Measurements from ENCODE around the gene KIF18B. TPM values are rescaled to one million over a fixed set of nuclear protein-coding genes. Genes with fewer than 3 reads are reported as not detected.
A peak's percentile ranks its signal among the peaks of the same experiment; 100 is the strongest.

The KIF18B gene
- total RNA-seq, 1 experiment from 2014 or later: 17.9 TPM

DNA sequence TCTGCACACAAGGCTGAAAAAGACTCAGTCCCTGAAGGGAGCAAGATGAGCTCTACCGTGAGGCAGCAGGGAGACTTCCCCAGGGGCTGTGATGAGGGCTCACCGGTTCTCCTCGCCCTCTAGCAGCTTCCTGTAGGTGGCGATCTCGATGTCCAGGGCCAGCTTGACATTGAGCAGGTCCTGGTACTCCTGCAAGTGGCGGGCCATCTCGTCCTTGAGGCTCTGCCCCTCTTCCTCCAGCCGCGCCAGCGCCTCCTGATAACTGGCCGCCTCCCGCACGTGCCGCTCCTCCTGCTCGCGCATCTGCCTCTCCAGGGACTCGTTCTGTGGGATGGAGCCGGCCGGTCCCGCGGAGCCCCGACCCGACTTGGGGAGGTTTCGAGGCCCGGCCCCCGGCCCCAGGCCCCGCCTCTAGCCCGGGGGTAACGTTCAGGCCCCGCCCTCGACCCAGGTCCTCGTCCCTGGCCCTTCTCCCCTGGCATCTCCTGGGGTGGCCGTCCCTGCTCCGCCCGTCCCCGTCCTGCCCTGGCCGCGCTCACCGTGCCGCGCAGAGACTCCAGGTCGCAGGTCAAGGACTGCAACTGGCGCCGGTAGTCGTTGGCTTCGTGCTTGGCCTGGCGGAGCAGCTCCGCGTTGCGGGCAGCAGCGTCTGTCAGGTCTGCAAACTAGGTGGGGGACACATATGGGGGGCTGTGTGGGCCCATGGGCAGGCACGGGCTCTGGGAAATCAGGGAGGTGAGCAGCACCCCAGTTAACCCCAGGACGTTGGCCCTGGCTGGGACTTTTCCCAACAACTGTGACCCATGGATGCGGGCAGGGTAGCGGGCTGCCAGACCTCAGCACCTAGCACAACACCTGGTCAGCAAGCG is 36.2 kb downstream of the KIF18B start:
- H3K36me3 ChIP-seq (replicated peaks; ENCODE audit: control insufficient read depth, insufficient read depth, low read length): no peaks in the 10 kb centered on the region
- peak; percentile 96 for DNase-seq
- peak overlapping the region; percentile 45 for H3K4me3 ChIP-seq (ENCODE audit: insufficient read depth, low read depth, low read length)
- H3K27me3 ChIP-seq (ENCODE audit: control insufficient read depth, insufficient read depth, low read length): peaks cover 11% of the 10 kb centered on the region

GRCh38 chr17:44910231-44911106 is 37.1 kb downstream of the KIF18B start:
- Histone ChIP-seq H3K27me3 (ENCODE audit: control insufficient read depth, insufficient read depth, low read length) (peaks cover 11% of the 10 kb centered on the region), H3K36me3 (replicated peaks; ENCODE audit: control insufficient read depth, insufficient read depth, low read length) (no peaks in the 10 kb centered on the region), H3K4me3 (ENCODE audit: insufficient read depth, low read depth, low read length) (no peak overlapping the region; the same call in 1 of the 2 replicates)
- DNase-seq: peak; percentile 30

DNA sequence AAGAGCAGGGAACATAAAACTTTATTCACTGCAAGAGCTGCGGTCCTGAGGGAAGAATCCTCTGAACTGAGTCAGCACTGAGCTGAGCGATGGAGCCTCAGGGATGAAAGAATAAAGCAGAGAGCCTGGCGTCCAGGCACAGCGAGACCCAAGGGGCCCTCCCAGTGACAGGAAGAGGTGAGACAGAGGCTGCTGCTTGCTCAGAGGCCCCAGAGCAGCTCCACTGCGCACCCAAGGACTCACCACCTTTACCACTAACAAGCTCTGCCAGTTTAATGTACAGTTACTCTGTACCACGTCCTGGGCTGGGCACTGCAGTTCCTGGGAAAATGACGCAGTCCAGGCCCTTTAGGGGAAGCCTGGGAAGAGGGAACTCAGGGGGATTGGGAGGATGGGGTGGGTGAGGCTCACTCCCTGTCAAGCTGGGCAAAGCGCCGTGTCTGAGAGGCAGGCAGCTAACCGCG is 37.9 kb downstream of the KIF18B start:
- Histone ChIP-seq H3K36me3 (replicated peaks; ENCODE audit: control insufficient read depth, insufficient read depth, low read length) (no peaks in the 10 kb centered on the region), H3K27me3 (ENCODE audit: control insufficient read depth, insufficient read depth, low read length) (peaks cover 11% of the 10 kb centered on the region), H3K4me3 (ENCODE audit: insufficient read depth, low read depth, low read length) (no peak overlapping the region)
- DNase-seq: peak; percentile 35

DNA sequence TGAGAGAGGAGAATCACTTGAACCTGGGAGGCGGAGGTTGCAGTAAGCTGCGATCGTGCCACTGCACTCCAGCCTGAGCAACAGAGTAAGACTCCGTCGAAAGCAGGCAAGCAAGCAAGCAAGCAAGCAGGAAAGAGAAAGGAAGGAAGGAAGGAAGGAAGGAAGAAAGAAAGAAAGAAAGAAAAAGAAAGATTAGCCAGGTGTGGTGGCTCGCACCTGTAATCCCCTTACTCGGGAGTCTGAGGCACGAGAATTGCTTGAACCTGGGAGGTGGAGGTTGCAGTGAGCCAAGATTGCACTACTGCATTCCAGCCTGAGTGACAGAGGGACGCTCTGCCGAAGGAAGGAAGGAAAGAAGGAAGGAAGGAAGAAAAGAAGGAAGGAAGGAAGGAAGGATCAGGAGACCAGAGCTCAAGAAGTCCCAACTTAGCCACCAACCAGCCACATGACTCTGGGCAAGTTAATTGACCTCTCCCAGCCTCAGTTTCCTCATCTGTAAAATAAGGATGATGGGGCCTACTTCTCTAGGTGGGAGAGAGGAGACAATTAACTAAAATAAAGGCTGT is 38.7 kb downstream of the KIF18B start:
- H3K4me3 ChIP-seq (ENCODE audit: insufficient read depth, low read depth, low read length): no peak overlapping the region
- H3K36me3 ChIP-seq (replicated peaks; ENCODE audit: control insufficient read depth, insufficient read depth, low read length): no peaks in the 10 kb centered on the region
- H3K27me3 ChIP-seq (ENCODE audit: control insufficient read depth, insufficient read depth, low read length): peaks cover 11% of the 10 kb centered on the region
- DNase-seq: no peak

GRCh38 chr17:44907729-44908470 is 39.7 kb downstream of the KIF18B start:
- Histone ChIP-seq H3K36me3 (replicated peaks; ENCODE audit: control insufficient read depth, insufficient read depth, low read length) (no peaks in the 10 kb centered on the region), H3K27me3 (ENCODE audit: control insufficient read depth, insufficient read depth, low read length) (peaks cover 6% of the 10 kb centered on the region), H3K4me3 (ENCODE audit: insufficient read depth, low read depth, low read length) (no peak overlapping the region)
- DNase-seq: peak; percentile 27

DNA sequence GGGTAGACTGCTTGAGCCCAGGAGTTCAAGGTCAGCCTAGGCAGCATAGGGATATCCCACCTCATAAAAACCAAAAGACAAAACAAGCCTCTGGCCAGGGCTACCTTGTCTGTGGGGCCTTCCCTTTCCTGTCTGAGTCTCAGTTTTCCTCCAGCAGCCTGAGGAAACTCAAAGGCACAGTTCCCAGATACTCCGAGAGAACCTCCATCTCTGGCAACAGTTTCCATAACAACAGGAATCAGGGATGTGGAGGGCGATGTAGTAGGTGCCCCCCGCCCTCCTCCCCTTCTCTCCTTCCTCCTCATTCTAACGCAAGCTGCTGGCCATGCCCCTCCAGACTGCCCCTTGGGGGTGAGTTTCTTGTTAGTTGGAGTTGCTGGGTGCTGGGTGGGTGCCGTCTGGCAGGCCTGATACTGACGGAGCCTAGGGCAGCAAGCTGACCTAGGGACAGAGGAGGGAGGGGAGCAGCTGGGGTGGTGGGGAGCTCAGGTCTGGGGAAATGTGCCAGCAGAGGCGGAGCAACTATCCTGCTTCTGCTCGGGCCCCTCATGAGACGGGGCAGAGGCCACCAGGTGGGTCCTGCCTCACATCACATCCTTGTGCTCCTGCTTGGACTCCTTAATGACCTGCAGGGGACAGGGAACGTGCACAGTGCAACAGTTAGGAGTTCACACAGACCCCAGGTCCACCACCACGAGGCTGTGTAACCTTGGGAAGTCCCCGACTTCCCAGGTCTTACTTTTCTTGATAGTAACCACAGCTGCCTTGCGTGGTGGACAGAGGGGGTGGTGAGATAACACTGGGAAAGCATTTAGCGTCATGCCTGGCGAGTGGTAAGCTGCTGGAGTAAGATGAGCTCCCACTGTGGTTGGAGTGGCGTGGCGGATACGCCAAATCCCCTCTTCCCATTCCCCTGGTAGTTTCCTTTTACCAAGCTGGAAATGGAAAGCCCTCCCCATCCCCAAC is 40.5 kb downstream of the KIF18B start:
- H3K36me3 ChIP-seq (replicated peaks; ENCODE audit: control insufficient read depth, insufficient read depth, low read length): no peaks in the 10 kb centered on the region
- H3K4me3 ChIP-seq (ENCODE audit: insufficient read depth, low read depth, low read length): no peak overlapping the region
- DNase-seq: peak; percentile 36
- H3K27me3 ChIP-seq (ENCODE audit: control insufficient read depth, insufficient read depth, low read length): peaks cover 6% of the 10 kb centered on the region

- H3K36me3 ChIP-seq (replicated peaks; ENCODE audit: control insufficient read depth, insufficient read depth, low read length): no peaks in the 10 kb centered on the region
- H3K27me3 ChIP-seq (ENCODE audit: control insufficient read depth, insufficient read depth, low read length): no peaks in the 10 kb centered on the region
- DNase-seq: peak; percentile 30
- H3K4me3 ChIP-seq (ENCODE audit: insufficient read depth, low read depth, low read length): no peak overlapping the region
Measured at GRCh38 chr17:44906010-44906646, 41.4 kb downstream of the KIF18B start.

DNA sequence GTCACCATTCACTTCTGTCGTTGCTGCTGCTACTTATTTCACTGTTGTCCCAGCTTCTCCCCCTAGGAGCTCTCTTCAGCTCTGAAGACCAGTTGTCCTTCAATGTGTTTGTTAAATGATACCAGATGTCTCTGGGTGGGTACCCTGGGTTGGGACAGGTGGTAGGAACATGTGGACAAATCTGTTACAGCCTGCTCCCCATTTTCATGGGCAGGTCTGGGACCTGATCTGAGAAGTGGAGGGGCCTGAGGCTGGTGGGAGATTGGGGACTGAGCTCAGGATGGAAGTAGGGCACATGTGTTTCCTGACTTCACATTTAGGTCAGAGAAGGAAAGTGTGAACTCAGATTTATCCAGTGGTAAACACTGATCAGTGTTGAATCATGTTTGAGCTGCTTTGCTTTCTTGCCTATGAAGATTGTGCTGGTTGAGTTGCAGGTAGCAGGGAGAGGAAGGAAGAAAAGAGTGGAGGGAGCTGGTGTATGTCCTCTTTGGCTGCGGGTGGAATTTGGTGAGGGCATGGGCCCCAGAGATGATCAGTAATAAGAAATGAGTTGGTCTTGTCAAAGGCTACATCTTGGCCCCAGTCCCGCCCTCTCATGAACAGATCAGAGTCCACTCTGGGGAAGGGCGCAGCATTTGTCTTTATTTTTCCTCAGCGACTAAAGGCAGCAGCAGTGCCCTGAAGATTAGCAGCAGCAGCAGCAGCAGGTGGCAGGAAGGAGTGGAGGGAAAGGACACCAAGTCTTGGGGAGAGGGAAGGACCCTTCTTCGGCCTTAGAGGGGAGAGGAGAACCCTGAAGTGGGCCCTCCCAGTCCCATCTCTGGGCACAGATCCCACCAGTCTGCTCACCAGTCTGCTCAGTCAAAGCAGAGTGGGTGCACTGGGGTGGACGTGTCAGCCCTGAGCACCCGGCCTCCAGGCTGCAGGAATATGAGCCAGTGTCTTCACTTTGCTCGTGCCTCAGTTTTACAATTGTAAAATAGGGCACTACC is 42.3 kb downstream of the KIF18B start:
- H3K4me3 ChIP-seq (ENCODE audit: insufficient read depth, low read depth, low read length): no peak overlapping the region
- H3K27me3 ChIP-seq (ENCODE audit: control insufficient read depth, insufficient read depth, low read length): no peaks in the 10 kb centered on the region
- no peaks in the 10 kb centered on the region for H3K36me3 ChIP-seq (replicated peaks; ENCODE audit: control insufficient read depth, insufficient read depth, low read length)
- no peak for DNase-seq

DNA sequence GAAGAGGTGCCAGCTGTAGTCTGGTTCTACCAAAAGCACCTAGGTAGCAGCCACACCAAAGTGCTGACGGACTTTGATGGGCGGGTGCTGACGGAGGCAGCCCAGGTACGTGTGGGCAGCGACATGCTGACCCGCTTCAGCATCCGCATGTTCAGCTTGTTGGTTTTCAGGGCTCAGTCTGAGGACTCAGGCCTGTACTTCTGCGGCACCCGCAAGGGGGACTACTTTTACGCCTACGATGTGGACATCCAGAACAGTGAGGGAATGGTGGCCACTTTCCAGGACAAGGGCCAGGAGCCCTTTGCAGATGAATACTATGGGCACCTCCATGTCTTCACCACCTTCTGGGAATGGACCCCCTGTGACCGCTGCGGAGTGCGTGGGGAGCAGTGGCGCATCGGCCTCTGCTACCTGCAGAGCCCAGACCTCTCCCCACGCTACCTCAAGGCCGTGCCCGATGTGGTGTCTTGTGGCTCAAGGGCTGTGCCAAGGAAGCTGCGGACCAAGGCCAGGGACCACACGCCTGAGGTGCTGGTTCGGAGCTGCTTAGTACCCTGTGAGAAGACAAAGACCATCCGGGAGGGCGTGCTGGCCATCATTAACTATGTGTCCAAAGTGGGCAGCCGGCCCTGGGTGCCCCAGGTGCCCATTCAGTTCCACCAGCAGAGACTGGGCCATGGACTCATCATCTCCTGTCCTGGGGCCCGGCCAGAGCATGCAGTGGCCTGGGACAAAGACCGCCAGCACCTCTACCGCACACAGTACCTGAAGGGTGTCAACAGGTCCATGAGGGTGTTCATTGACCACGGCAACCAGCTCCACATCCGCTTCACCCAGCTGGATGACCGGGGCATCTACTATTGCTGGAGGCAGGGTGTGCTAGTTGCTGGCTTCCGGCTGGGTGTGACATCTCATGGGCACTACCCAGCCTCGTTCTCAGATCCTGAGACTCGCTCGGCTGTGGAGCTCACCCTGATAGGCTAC is 43.3 kb downstream of the KIF18B start:
- Histone ChIP-seq H3K27me3 (ENCODE audit: control insufficient read depth, insufficient read depth, low read length) (no peaks in the 10 kb centered on the region), H3K4me3 (ENCODE audit: insufficient read depth, low read depth, low read length) (no peak overlapping the region), H3K36me3 (replicated peaks; ENCODE audit: control insufficient read depth, insufficient read depth, low read length) (no peaks in the 10 kb centered on the region)
- no peak for DNase-seq

- Histone ChIP-seq H3K4me3 (ENCODE audit: insufficient read depth, low read depth, low read length) (no peak overlapping the region), H3K36me3 (replicated peaks; ENCODE audit: control insufficient read depth, insufficient read depth, low read length) (no peaks in the 10 kb centered on the region), H3K27me3 (ENCODE audit: control insufficient read depth, insufficient read depth, low read length) (no peaks in the 10 kb centered on the region)
- no peak for DNase-seq
Measured at GRCh38 chr17:44903012-44903685, 44.4 kb downstream of the KIF18B start.
